CD4-positive, alpha-beta T cell (primary cell): ENCODE results near the gene PIP5K1B. TPM values are rescaled to one million over a fixed set of nuclear protein-coding genes. Genes with fewer than 3 reads are reported as not detected.

Experiments used
- ATAC-seq: fragments of 200-7000 bp; cut with Tn5 transposase; one replicate; pipeline ENCODE4 v1.10.0; 2022; ENCODE audit warnings: mild to moderate bottlenecking; ENCODE audit not compliant: poor library complexity
- CTCF ChIA-PET: fragments of 350-600 bp; sonication (Branson Sonifier 250); formaldehyde crosslinking; loops from one replicate; lab custom pipeline; 2021; ENCODE audit warnings: antibody characterized with exemption, inconsistent platforms; lab: Charles Lee
- POLR2A ChIA-PET: fragments of 350-600 bp; sonication (Branson Sonifier 250); formaldehyde crosslinking; loops from one replicate; lab custom pipeline; 2021; ENCODE audit warnings: antibody characterized with exemption, inconsistent platforms; lab: Charles Lee
- DNase-seq, 14 experiments: peaks; one replicate each; pipeline ENCODE4 v3.0.0-alpha.2; 2013 to 2020; ENCODE audit warnings: mixed read lengths in 2 of 14
- H3K27ac ChIP-seq, 2 donors: one replicate each; pipeline versions ENCODE4 v1.5.1 to v1.7.0; 2013; ENCODE audit warnings: low read length in 2 of 2, low read depth in 1 of 2, mild to moderate bottlenecking in 1 of 2
- H3K27me3 ChIP-seq, 2 experiments: 1 replicate in 1 of 2; 2 replicates in 1 of 2; pipeline versions ENCODE4 v1.6.1 to v1.7.0; 2013; ENCODE audit warnings: low read length in 2 of 2, control low read depth in 1 of 2, mild to moderate bottlenecking in 1 of 2, moderate library complexity in 1 of 2; ENCODE audit not compliant: insufficient read depth in 2 of 2, control insufficient read depth in 1 of 2
- H3K36me3 ChIP-seq: one replicate; pipeline ENCODE4 v1.6.1; 2013; ENCODE audit warnings: low read length, control low read depth; ENCODE audit not compliant: insufficient read depth
- H3K4me1 ChIP-seq: one replicate; pipeline ENCODE4 v1.6.1; 2013; ENCODE audit warnings: low read length, control low read depth; ENCODE audit not compliant: insufficient read depth
- H3K4me3 ChIP-seq: one replicate; pipeline ENCODE4 v1.5.1; 2013; ENCODE audit warnings: mild to moderate bottlenecking, low read length, moderate library complexity
- H3K9me3 ChIP-seq, 2 experiments: 1 replicate in 1 of 2; 2 replicates in 1 of 2; pipeline versions ENCODE4 v1.6.1 to v1.7.0; 2013; ENCODE audit warnings: low read length in 2 of 2, mild to moderate bottlenecking in 2 of 2, control low read depth in 1 of 2, moderate library complexity in 1 of 2; ENCODE audit not compliant: control insufficient read depth in 1 of 2, insufficient read depth in 1 of 2
- H3K27ac Mint-ChIP-seq: one replicate; pipeline ENCODE4 v1.8.0; 2020; ENCODE audit warnings: mixed read lengths
- H3K27me3 Mint-ChIP-seq: one replicate; pipeline ENCODE4 v1.8.0; 2021; ENCODE audit warnings: mixed read lengths
- H3K36me3 Mint-ChIP-seq: one replicate; pipeline ENCODE4 v1.8.0; 2021; ENCODE audit warnings: low read depth, mixed read lengths
- H3K4me1 Mint-ChIP-seq: one replicate; pipeline ENCODE4 v1.8.0; 2021; ENCODE audit warnings: low read depth, mixed read lengths
- H3K4me3 Mint-ChIP-seq: one replicate; pipeline ENCODE4 v1.8.0; 2020; ENCODE audit warnings: mild to moderate bottlenecking, mixed read lengths
- H3K9me3 Mint-ChIP-seq: one replicate; pipeline ENCODE4 v1.8.0; 2020; ENCODE audit warnings: mixed read lengths
- CTCF ChIP-seq: fragments of 200-600 bp; IDR thresholded peaks from one replicate; pipeline ENCODE4 v1.8.0; 2022; ENCODE audit warnings: antibody characterized with exemption, mild to moderate bottlenecking
- intact Hi-C, 2 experiments: fragments of 100-400 bp; cut with DNase I in 1 of 2; cut with micrococcal nuclease in 1 of 2; formaldehyde crosslinking; loops; one replicate each; pipeline versions ENCODE4 v1.15.1 to v1.9.0; 2023 to 2025; cut with DNase I, micrococcal nuclease
- total RNA-seq, 174 experiments: library from RNA in 2 of 174; stranded (reverse) in 2 of 174; gene quantifications; one replicate each; pipeline ENCODE4 v1.2.3 and lab custom pipeline; 2021 to 2026

PIP5K1B gene
- total RNA-seq, 2 experiments from 2014 or later, result not detected

GRCh38 chr9:68755051-68755450, 50.0 kb downstream of the PIP5K1B start:
- no peaks in the 10 kb centered on the region for H3K9me3 Mint-ChIP-seq
- peaks cover 0 to 18% of the 10 kb centered on the region in 2 experiments for H3K9me3 ChIP-seq
- ATAC-seq (no peak), DNase-seq (no peak)
- H3K27ac Mint-ChIP-seq, result no peak overlapping the region
- intact Hi-C loops, result no loop called here
- H3K27me3 ChIP-seq, result peaks cover 5 to 7% of the 10 kb centered on the region in 2 experiments
- ChIA-PET CTCF (no interaction called here), POLR2A (no interaction called here)
- peaks cover 31% of the 10 kb centered on the region for H3K27me3 Mint-ChIP-seq
- H3K4me1 ChIP-seq, result no peaks in the 10 kb centered on the region
- no peaks in the 10 kb centered on the region for H3K36me3 Mint-ChIP-seq
- no peaks in the 10 kb centered on the region for H3K4me1 Mint-ChIP-seq
- no peaks in the 10 kb centered on the region for H3K36me3 ChIP-seq
- H3K4me3 ChIP-seq, result no peak overlapping the region
- no peak overlapping the region for H3K27ac ChIP-seq
- TF ChIP-seq CTCF, result no peak
- H3K4me3 Mint-ChIP-seq, result no peak overlapping the region

- no peaks in the 10 kb centered on the region for H3K4me1 ChIP-seq
- H3K27ac ChIP-seq, result no peak overlapping the region
- H3K9me3 Mint-ChIP-seq, result no peaks in the 10 kb centered on the region
- peaks cover 0 to 18% of the 10 kb centered on the region in 2 experiments for H3K9me3 ChIP-seq
- H3K27ac Mint-ChIP-seq, result no peak overlapping the region
- TF ChIP-seq CTCF, result no peak
- DNase-seq (no peak), ATAC-seq (no peak)
- H3K4me3 ChIP-seq, result no peak overlapping the region
- no peaks in the 10 kb centered on the region for H3K36me3 ChIP-seq
- H3K36me3 Mint-ChIP-seq, result no peaks in the 10 kb centered on the region
- peaks cover 34% of the 10 kb centered on the region for H3K27me3 Mint-ChIP-seq
- H3K4me1 Mint-ChIP-seq, result no peaks in the 10 kb centered on the region
- ChIA-PET POLR2A (no interaction called here), CTCF (no interaction called here)
- intact Hi-C loops, result no loop called here
- peaks cover 5 to 7% of the 10 kb centered on the region in 2 experiments for H3K27me3 ChIP-seq
- H3K4me3 Mint-ChIP-seq, result no peak overlapping the region
Observed at GRCh38 chr9:68755752-68756151, 50.7 kb downstream of the PIP5K1B start.

- Mint-ChIP-seq H3K4me1 (no peaks in the 10 kb centered on the region), H3K27ac (no peak overlapping the region), H3K27me3 (peaks cover 49% of the 10 kb centered on the region), H3K36me3 (no peaks in the 10 kb centered on the region), H3K9me3 (no peaks in the 10 kb centered on the region), H3K4me3 (no peak overlapping the region)
- ChIA-PET CTCF (no interaction called here), POLR2A (no interaction called here)
- no peaks in the 10 kb centered on the region for H3K36me3 ChIP-seq
- ATAC-seq (no peak), DNase-seq (no peak)
- intact Hi-C loops, result no loop called here
- peaks cover 5 to 7% of the 10 kb centered on the region in 2 experiments for H3K27me3 ChIP-seq
- no peak for TF ChIP-seq CTCF
- H3K9me3 ChIP-seq, result peaks cover 0 to 18% of the 10 kb centered on the region in 2 experiments
- H3K27ac ChIP-seq, result no peak overlapping the region
- no peaks in the 10 kb centered on the region for H3K4me1 ChIP-seq
- H3K4me3 ChIP-seq, result no peak overlapping the region
Observed at GRCh38 chr9:68759981-68760673, 55.1 kb downstream of the PIP5K1B start.
